Endothelial cell of hepatic sinusoid (primary cell): ENCODE results near the gene SYNJ2.

ENCODE experiments used
- in situ Hi-C: cut with HindIII; loops from 2 replicates; pipeline ENCODE4 v1.10.0; 2017; ENCODE audit warnings: low sequenced_read_pairs

The SYNJ2 gene

DNA sequence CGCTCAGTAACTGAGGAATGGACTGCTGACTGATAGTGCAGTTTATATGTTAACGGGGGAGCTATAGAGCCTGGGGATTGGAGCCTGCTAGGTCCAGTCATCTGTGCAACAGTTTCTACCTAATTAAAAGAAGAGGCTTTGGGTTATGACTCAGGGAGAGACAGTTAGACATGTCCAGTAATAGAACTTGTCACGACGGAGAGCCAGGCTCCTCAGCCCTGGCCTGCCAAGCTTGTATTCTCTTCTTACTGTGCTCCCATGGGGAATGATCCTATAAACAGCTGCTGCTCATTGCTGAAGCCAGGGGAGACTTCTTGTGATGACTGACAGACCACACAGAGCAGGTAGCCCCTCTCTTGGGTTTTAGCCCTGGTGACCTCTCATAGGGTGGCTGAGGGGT is 69.3 kb downstream of the SYNJ2 start:
- in situ Hi-C loops, result no loop called here

DNA sequence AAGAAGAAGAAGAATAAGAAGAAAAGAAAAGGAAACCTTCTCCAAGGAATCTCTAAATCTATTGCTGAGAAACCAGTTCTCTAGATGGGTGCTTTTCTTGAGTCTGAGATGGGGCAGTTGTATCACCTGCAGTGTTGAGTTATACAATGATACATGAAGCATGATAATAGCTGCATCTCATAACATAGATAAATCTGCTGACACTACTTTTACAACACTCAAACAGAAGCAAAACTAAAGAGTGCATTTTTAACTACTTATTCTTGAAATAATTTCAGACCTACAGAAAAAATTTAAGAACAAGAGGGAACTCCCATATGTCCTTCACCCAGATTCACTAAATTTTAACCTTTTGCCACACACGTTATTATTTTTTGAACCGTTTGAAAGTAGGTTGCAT is 70.3 kb downstream of the SYNJ2 start:
- in situ Hi-C loops, result no loop called here

DNA sequence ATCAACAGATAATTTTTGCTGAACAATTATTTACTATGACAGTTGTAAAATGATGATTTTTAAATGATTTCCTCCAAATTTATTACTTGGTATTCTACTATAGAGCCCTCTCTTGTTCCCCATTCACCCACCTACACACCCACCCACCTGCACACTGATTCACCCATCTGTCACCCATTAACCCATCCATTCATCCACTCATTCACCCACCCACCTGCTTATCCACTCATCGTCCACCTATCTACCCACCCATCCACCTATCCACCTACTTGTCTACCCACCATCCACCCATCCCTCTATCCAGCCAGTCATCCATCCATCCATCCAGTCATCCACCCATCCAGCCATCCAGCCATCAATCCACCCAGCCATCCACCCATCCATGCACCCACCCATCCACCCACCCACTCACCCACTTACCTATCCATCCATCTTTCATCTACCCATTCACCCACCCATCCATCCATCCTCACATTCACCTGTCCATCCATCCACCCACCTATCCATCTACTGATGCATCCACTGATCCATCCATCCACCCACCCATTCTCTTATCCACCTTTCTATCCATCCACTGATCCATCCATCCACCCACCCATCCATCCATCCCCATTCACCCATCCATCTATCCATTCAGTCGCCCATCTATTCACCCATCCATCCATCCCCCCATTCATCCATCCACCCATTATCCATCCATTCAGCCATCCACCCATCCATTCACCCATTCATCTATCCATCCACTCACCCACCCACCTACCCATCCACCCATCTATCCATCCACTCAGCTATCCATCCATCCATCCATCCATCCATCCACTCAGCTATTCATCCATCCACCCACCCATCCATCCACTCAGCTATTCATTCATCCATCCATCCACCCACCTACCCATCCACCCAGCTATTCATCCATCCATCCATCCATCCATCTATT is 72.0 kb downstream of the SYNJ2 start:
- in situ Hi-C loops, result no loop called here

- in situ Hi-C loops, result no loop called here
Observed at GRCh38 chr6:158056355-158056754, 74.7 kb downstream of the SYNJ2 start.

GRCh38 chr6:158056804-158057203 is 75.1 kb downstream of the SYNJ2 start:
- in situ Hi-C loops, result no loop called here

DNA sequence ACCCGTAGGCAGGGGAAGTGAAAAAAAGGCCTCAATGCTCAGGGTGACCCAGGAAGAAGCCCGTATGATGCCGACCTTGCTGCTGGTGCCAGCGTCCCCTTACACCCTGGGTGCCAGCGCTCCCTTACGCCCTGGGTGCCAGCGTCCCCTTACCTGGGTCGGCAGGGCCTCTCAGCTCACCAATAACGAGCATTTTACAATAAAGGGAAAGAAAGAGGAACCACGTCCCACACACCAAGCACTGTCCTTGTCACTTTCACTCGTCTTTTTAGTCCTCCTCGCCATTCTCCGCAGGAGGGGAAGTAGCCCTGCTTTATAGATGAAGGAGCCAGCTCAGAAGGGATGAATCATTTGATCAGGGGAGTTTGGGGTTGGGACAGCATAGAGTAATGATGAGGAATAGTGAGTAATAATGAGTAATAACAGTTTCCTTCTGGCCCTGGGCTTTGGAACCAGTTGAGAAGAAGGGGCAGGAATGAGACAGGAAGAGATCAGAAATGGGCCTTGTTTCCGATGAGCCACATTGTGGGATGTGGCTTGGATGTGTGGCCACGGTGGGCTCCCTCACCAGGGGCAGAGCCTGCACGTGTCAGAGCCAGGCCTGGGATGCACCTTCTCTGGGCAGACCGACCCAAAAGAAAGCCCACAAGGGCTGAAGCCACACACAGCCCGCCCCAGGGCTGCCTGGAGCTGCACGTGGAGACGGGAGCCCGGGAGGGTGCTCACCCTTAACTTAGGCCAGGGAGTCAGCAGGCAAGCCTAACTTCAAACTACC is 75.7 kb downstream of the SYNJ2 start:
- in situ Hi-C loops, result no loop called here

DNA sequence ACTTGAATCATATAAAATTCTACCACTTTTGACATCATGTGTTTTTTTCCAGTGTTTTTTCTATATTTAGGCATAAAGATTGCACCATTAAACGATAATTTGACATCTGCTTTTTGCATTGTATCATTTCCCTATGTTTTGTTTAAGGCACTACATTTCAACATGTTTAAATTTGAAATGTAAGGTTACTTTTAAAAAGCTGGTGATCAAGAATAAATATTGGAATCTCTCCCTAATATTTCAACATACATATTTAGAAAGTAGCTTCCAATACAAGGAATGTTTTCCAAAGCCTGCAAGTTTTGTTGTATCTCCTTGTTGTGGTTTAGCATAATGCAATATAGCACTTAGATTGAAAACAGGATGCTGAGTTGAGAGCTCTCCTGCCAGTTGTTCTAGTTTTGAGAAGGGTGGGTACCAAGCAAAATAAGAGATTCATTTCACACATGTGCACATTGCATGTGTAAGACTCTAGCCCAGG is 76.5 kb downstream of the SYNJ2 start:
- in situ Hi-C loops, result no loop called here

- in situ Hi-C loops, result no loop called here
Observed at GRCh38 chr6:158059108-158059507, 77.4 kb downstream of the SYNJ2 start.

GRCh38 chr6:158060455-158061360 is 79.0 kb downstream of the SYNJ2 start:
- in situ Hi-C loops, result loop anchor here (5.0 kb wide), 1 partner anchor 88 kb away; no protein-coding TSS in a partner anchor

- in situ Hi-C loops, result loop anchor here (5.0 kb wide), 1 partner anchor 89 kb away; no protein-coding TSS in a partner anchor
Observed at GRCh38 chr6:158061361-158061708, 79.7 kb downstream of the SYNJ2 start.

GRCh38 chr6:158061709-158062461 is 80.2 kb downstream of the SYNJ2 start:
- in situ Hi-C loops, result loop anchor here (5.0 kb wide), 1 partner anchor 90 kb away; no protein-coding TSS in a partner anchor

DNA sequence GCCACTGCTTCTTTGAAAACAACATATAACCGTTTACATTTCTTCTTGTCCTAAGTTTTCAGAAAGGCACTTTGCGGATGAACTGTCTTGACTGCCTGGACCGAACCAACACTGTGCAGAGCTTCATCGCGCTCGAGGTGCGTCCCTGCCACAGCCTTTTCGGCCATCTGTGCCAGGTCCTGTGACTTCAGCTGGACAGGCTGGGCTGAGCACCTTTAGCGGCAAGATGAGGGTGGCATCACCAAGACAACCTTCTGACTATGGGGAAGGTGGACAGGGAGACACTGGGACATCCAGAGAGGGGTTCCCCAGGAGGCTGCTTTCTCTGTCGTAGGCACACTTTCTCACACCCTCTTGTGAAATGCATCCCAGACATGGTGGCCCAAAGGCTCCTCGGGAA is 82.1 kb downstream of the SYNJ2 start:
- in situ Hi-C loops, result loop anchor here (5.0 kb wide), 1 partner anchor 91 kb away; no protein-coding TSS in a partner anchor

- in situ Hi-C loops, result loop anchor here (5.0 kb wide), 1 partner anchor 92 kb away; no protein-coding TSS in a partner anchor
Observed at GRCh38 chr6:158064725-158065251, 83.1 kb downstream of the SYNJ2 start.

DNA sequence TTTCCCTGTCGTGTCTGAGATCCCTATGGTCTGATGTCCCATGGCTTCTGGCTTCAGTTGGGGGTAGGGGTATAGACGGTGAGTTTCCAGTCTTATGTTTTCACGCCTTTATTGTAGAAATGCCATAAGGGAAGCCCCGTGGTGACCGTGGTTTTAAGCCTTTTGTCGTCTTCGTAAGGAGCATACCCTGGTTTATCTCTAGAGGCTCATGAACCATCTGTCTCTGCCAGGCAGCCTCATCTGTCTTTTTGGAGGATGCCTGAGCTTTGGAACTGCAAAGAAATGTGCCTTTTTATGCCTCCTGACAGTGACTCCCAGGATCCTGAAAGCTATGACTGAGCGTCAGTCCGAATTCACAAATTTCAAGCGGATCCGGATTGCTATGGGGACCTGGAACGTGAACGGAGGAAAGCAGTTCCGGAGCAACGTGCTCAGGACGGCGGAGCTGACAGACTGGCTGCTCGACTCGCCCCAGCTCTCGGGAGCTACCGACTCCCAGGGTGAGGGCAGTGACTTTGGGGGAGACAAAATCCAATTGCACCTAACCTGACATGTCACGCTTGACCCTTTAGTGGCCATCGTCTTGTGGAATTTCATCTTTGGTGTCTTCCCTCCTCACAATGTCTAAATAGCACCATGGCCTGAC is 84.6 kb downstream of the SYNJ2 start:
- in situ Hi-C loops, result no loop called here

- in situ Hi-C loops, result no loop called here
Observed at GRCh38 chr6:158067436-158068015, 85.9 kb downstream of the SYNJ2 start.

- in situ Hi-C loops, result no loop called here
Observed at GRCh38 chr6:158068156-158068892, 86.7 kb downstream of the SYNJ2 start.

- in situ Hi-C loops, result no loop called here
Observed at GRCh38 chr6:158068893-158069799, 87.5 kb downstream of the SYNJ2 start.
